Epithelial cell of esophagus (primary cell): ENCODE data around the gene CCDC9B.
A peak's percentile ranks its signal among the peaks of the same experiment; 100 is the strongest.

Experiments
- DNase-seq: peaks from one replicate; pipeline ENCODE4 v3.0.0; 2010; ENCODE audit warnings: low read depth
- H3K4me3 ChIP-seq: 2 replicates; pipeline ENCODE4 v1.5.1; 2011; ENCODE audit warnings: mild to moderate bottlenecking, low read length, control low read depth
- CTCF ChIP-seq: IDR thresholded peaks from 2 replicates; pipeline ENCODE4 v1.5.1; 2011; ENCODE audit warnings: low read depth, mild to moderate bottlenecking, low read length, control low read depth, inconsistent platforms; ENCODE audit not compliant: insufficient read depth; ENCODE audit errors: missing control alignments

The CCDC9B gene

GRCh38 chr15:40313531-40314398, 27.0 kb downstream of the CCDC9B start:
- H3K4me3 ChIP-seq, result no peak overlapping the region
- DNase-seq, result peak; percentile 87
- TF ChIP-seq CTCF, result no peak

- no peak for TF ChIP-seq CTCF
- no peak for DNase-seq
Observed at GRCh38 chr15:40312370-40313158, 28.2 kb downstream of the CCDC9B start.

GRCh38 chr15:40310993-40311392, 29.7 kb downstream of the CCDC9B start:
- DNase-seq, result no peak
- no peak for TF ChIP-seq CTCF
- H3K4me3 ChIP-seq, result no peak overlapping the region

More at GRCh38 chr15:40312370-40313158, 28.2 kb downstream of the CCDC9B start:
- H3K4me3 ChIP-seq, result no peak overlapping the region

GRCh38 chr15:40310001-40310959, 30.5 kb downstream of the CCDC9B start:
- peak; percentile 57 for TF ChIP-seq CTCF
- no peak overlapping the region for H3K4me3 ChIP-seq
- peak; percentile 44 for DNase-seq

GRCh38 chr15:40309344-40309862, 31.3 kb downstream of the CCDC9B start:
- no peak for TF ChIP-seq CTCF
- DNase-seq, result no peak
- H3K4me3 ChIP-seq, result no peak overlapping the region
